ENCODE results near the gene PLD2. TPM values are rescaled to one million over a fixed set of nuclear protein-coding genes. Genes with fewer than 3 reads are reported as not detected.
"Not testable (repeated sequence)": the region's sequence is repeated elsewhere in the genome, so short reads cannot be mapped to it uniquely, and the experiment has no call there.

The PLD2 gene
- polyA plus RNA-seq, 1 donor, result 28.7 TPM

GRCh38 chr17:4858882-4859260, 51.9 kb downstream of the PLD2 start:
- DNase-seq, result no peak

- peak; percentile 52 for DNase-seq
These were observed 53.1 kb downstream of the PLD2 start for GRCh38 chr17:4859816-4860625.

GRCh38 chr17:4860651-4861050, 53.7 kb downstream of the PLD2 start:
- DNase-seq, result no peak

- DNase-seq, result no peak
These were observed 54.1 kb downstream of the PLD2 start for GRCh38 chr17:4861052-4861451.

GRCh38 chr17:4862720-4863119, 55.8 kb downstream of the PLD2 start:
- DNase-seq, result no peak

- DNase-seq, result no peak
These were observed 56.4 kb downstream of the PLD2 start for GRCh38 chr17:4863321-4863720.

- DNase-seq, result not testable (repeated sequence)
These were observed 60.6 kb downstream of the PLD2 start for GRCh38 chr17:4867535-4867934.

- DNase-seq, result not testable (repeated sequence)
These were observed 62.4 kb downstream of the PLD2 start for GRCh38 chr17:4869058-4869998.

GRCh38 chr17:4870855-4871254, 63.9 kb downstream of the PLD2 start:
- no peak for DNase-seq

GRCh38 chr17:4872786-4873185, 65.8 kb downstream of the PLD2 start:
- DNase-seq, result no peak

Other genes with a start within 250 kb of the PLD2 start
- gene GGT6, start 246.6 kb upstream of the PLD2 start, polyA plus RNA-seq (ENCODE audit: insufficient read length), result 0.15 TPM
- 139 TPM for gene SMTNL2, start 222.6 kb upstream of the PLD2 start, polyA plus RNA-seq (ENCODE audit: insufficient read length)
- 0.14 TPM for gene ALOX15, start 165.5 kb upstream of the PLD2 start, polyA plus RNA-seq (ENCODE audit: insufficient read length)
- gene PELP1, start 103.0 kb upstream of the PLD2 start, polyA plus RNA-seq (ENCODE audit: insufficient read length), result 38.1 TPM
- gene ARRB2, start 96.5 kb upstream of the PLD2 start, polyA plus RNA-seq (ENCODE audit: insufficient read length), result 29.9 TPM
- gene MED11, start 75.7 kb upstream of the PLD2 start, polyA plus RNA-seq (ENCODE audit: insufficient read length), result 19.5 TPM
- gene ZMYND15, start 67.3 kb upstream of the PLD2 start, polyA plus RNA-seq (ENCODE audit: insufficient read length), result 0.97 TPM
- 7.8 TPM for gene CXCL16, start 67.2 kb upstream of the PLD2 start, polyA plus RNA-seq (ENCODE audit: insufficient read length)
- gene TM4SF5, start 35.3 kb upstream of the PLD2 start, polyA plus RNA-seq (ENCODE audit: insufficient read length), result not detected
- gene VMO1, start 20.8 kb upstream of the PLD2 start, polyA plus RNA-seq (ENCODE audit: insufficient read length), result 4.7 TPM
- 0.98 TPM for gene GLTPD2, start 18.2 kb upstream of the PLD2 start, polyA plus RNA-seq (ENCODE audit: insufficient read length)
- gene PSMB6, start 11.0 kb upstream of the PLD2 start, polyA plus RNA-seq (ENCODE audit: insufficient read length), result 94.3 TPM
- 28.3 TPM for gene MINK1, start 26.2 kb downstream of the PLD2 start, polyA plus RNA-seq (ENCODE audit: insufficient read length)
- gene C17orf107, start 92.4 kb downstream of the PLD2 start, polyA plus RNA-seq (ENCODE audit: insufficient read length), result 1.5 TPM
- gene CHRNE, start 95.9 kb downstream of the PLD2 start, polyA plus RNA-seq (ENCODE audit: insufficient read length), result 3.3 TPM
- gene GP1BA, start 125.1 kb downstream of the PLD2 start, polyA plus RNA-seq (ENCODE audit: insufficient read length), result 0.88 TPM
- 57.1 TPM for gene SLC25A11, start 132.9 kb downstream of the PLD2 start, polyA plus RNA-seq (ENCODE audit: insufficient read length)
- 75.2 TPM for gene RNF167, start 133.1 kb downstream of the PLD2 start, polyA plus RNA-seq (ENCODE audit: insufficient read length)
- gene PFN1, start 141.4 kb downstream of the PLD2 start, polyA plus RNA-seq (ENCODE audit: insufficient read length), result 432 TPM
- gene ENO3, start 144.0 kb downstream of the PLD2 start, polyA plus RNA-seq (ENCODE audit: insufficient read length), result 2,174 TPM
- gene SPAG7, start 160.7 kb downstream of the PLD2 start, polyA plus RNA-seq (ENCODE audit: insufficient read length), result 92.0 TPM
- gene CAMTA2, start 180.5 kb downstream of the PLD2 start, polyA plus RNA-seq (ENCODE audit: insufficient read length), result 32.9 TPM
- 4.9 TPM for gene INCA1, start 190.4 kb downstream of the PLD2 start, polyA plus RNA-seq (ENCODE audit: insufficient read length)
- gene KIF1C, start 190.8 kb downstream of the PLD2 start, polyA plus RNA-seq (ENCODE audit: insufficient read length), result 129 TPM
- gene SLC52A1, start 228.3 kb downstream of the PLD2 start, polyA plus RNA-seq (ENCODE audit: insufficient read length), result not detected

All from hindlimb muscle (tissue), 1 donor.